Measurements from ENCODE around the gene LAD1. TPM values are rescaled to one million over a fixed set of nuclear protein-coding genes. Genes with fewer than 3 reads are reported as not detected.

The LAD1 gene
- total and polyA plus RNA-seq, 2 donors (not counting 1 experiment from before 2014, with no cell fraction given), result not detected

DNA sequence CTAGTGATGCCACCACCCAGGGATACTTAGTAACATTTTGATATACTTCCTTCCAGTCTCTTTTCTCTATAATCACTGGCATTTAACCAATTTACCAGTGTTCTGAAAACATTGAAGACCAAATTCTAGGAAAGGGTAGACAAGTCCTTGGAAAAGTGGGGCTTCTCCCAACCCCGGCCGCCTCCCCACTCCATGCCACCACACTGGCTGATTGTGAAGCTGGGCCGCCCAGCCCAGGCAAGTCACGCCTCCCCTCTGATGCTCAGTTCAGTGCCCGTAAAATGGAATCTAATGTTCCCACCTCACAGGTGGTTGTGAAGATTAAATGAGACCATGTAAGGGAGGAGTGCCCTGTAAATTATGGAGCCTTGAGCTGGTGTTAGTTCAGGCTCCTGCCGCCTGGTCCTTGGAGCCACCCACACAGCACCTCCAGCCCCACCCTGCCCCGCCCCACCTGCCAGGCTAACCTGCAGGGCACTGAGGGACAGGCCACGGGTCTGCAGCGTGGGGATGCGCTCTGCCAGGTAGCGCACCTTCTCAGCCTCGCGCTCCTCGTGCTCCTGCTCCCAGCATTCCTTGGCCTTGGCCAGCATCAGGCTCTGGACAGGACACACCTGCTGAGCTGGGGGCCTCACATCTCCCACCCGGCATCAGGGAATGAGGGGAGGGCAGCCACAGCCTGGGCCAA is 15.1 kb upstream of the LAD1 start:
- Histone ChIP-seq H3K27me3 (ENCODE audit: control insufficient read depth, insufficient read depth, low read length) (peaks cover 30% of the 10 kb centered on the region), H3K9me3 (ENCODE audit: control insufficient read depth, insufficient read depth, low read depth, low read length) (no peaks in the 10 kb centered on the region), H4K20me1 (ENCODE audit: control insufficient read depth, extremely low read depth, insufficient read depth, low read length) (no peaks in the 10 kb centered on the region), H3K4me2 (ENCODE audit: extremely low read depth, insufficient read depth, low read length) (no peak overlapping the region), H2AFZ (ENCODE audit: low read length) (no peak overlapping the region), H3K4me1 (ENCODE audit: control insufficient read depth, extremely low read depth, insufficient read depth, low read length) (no peaks in the 10 kb centered on the region), H3K4me3 (replicated peaks in 1 of 4; ENCODE audit: control extremely low read depth in 1 of 4, insufficient read depth in 1 of 4, low read depth in 3 of 4, low read length in 4 of 4) (no peak overlapping the region), H3K9ac (ENCODE audit: insufficient read depth, low read length) (no peak overlapping the region), H3K36me3 (ENCODE audit: control insufficient read depth, insufficient read depth, low read length) (no peaks in the 10 kb centered on the region), H3K79me2 (ENCODE audit: control insufficient read depth, insufficient read depth, low read length) (no peaks in the 10 kb centered on the region), H3K27ac (ENCODE audit: insufficient read depth, low read length) (no peak overlapping the region)
- TF ChIP-seq CTCF (conservative IDR thresholded peaks at IDR 0.05 in 1 of 2, IDR thresholded peaks at IDR 0.05 in 1 of 2; ENCODE audit: low read depth in 1 of 2, low read length in 2 of 2) (no peak), EZH2 (IDR thresholded peaks at IDR 0.05; ENCODE audit: low read length, missing control alignments) (no peak)
- DNase-seq (ENCODE audit: low read depth in 2 of 2), result no peak

GRCh38 chr1:201411292-201411691 is 12.2 kb upstream of the LAD1 start:
- DNase-seq (ENCODE audit: low read depth in 2 of 2), result no peak
- H3K4me2 ChIP-seq (ENCODE audit: extremely low read depth, insufficient read depth, low read length), result no peak overlapping the region
- no peak overlapping the region for H2AFZ ChIP-seq (ENCODE audit: low read length)
- H3K36me3 ChIP-seq (ENCODE audit: control insufficient read depth, insufficient read depth, low read length), result no peaks in the 10 kb centered on the region
- H3K79me2 ChIP-seq (ENCODE audit: control insufficient read depth, insufficient read depth, low read length), result no peaks in the 10 kb centered on the region
- no peak overlapping the region for H3K27ac ChIP-seq (ENCODE audit: insufficient read depth, low read length)
- H3K4me3 ChIP-seq (replicated peaks in 1 of 4; ENCODE audit: control extremely low read depth in 1 of 4, insufficient read depth in 1 of 4, low read depth in 3 of 4, low read length in 4 of 4), result no peak overlapping the region
- no peaks in the 10 kb centered on the region for H4K20me1 ChIP-seq (ENCODE audit: control insufficient read depth, extremely low read depth, insufficient read depth, low read length)
- no peak overlapping the region for H3K9ac ChIP-seq (ENCODE audit: insufficient read depth, low read length)
- H3K27me3 ChIP-seq (ENCODE audit: control insufficient read depth, insufficient read depth, low read length), result peaks cover 23% of the 10 kb centered on the region
- no peaks in the 10 kb centered on the region for H3K4me1 ChIP-seq (ENCODE audit: control insufficient read depth, extremely low read depth, insufficient read depth, low read length)
- H3K9me3 ChIP-seq (ENCODE audit: control insufficient read depth, insufficient read depth, low read depth, low read length), result no peaks in the 10 kb centered on the region
- no peak for TF ChIP-seq EZH2 (IDR thresholded peaks at IDR 0.05; ENCODE audit: low read length, missing control alignments)
- no peak for TF ChIP-seq CTCF (conservative IDR thresholded peaks at IDR 0.05 in 1 of 2, IDR thresholded peaks at IDR 0.05 in 1 of 2; ENCODE audit: low read depth in 1 of 2, low read length in 2 of 2)

- Histone ChIP-seq H3K79me2 (ENCODE audit: control insufficient read depth, insufficient read depth, low read length) (no peaks in the 10 kb centered on the region), H3K36me3 (ENCODE audit: control insufficient read depth, insufficient read depth, low read length) (no peaks in the 10 kb centered on the region), H3K27ac (ENCODE audit: insufficient read depth, low read length) (no peak overlapping the region), H3K4me1 (ENCODE audit: control insufficient read depth, extremely low read depth, insufficient read depth, low read length) (no peaks in the 10 kb centered on the region), H2AFZ (ENCODE audit: low read length) (no peak overlapping the region), H4K20me1 (ENCODE audit: control insufficient read depth, extremely low read depth, insufficient read depth, low read length) (no peaks in the 10 kb centered on the region), H3K27me3 (ENCODE audit: control insufficient read depth, insufficient read depth, low read length) (peaks cover 19% of the 10 kb centered on the region), H3K4me2 (ENCODE audit: extremely low read depth, insufficient read depth, low read length) (no peak overlapping the region), H3K9ac (ENCODE audit: insufficient read depth, low read length) (no peak overlapping the region), H3K9me3 (ENCODE audit: control insufficient read depth, insufficient read depth, low read depth, low read length) (no peaks in the 10 kb centered on the region), H3K4me3 (replicated peaks in 1 of 4; ENCODE audit: control extremely low read depth in 1 of 4, insufficient read depth in 1 of 4, low read depth in 3 of 4, low read length in 4 of 4) (no peak overlapping the region)
- no peak for DNase-seq (ENCODE audit: low read depth in 2 of 2)
- no peak for TF ChIP-seq EZH2 (IDR thresholded peaks at IDR 0.05; ENCODE audit: low read length, missing control alignments)
- TF ChIP-seq CTCF (conservative IDR thresholded peaks at IDR 0.05 in 1 of 2, IDR thresholded peaks at IDR 0.05 in 1 of 2; ENCODE audit: low read depth in 1 of 2, low read length in 2 of 2), result no peak
Measured at GRCh38 chr1:201409440-201409839, 10.3 kb upstream of the LAD1 start.

All from fibroblast of lung (primary cell).